GM19438 (cell line): ENCODE measurements around the gene DMXL2.
"Not testable (repeated sequence)": the region's sequence is repeated elsewhere in the genome, so short reads cannot be mapped to it uniquely, and the experiment has no call there.

Experiments
- ATAC-seq: cut with Tn5 transposase; IDR thresholded peaks from one replicate; pipeline ENCODE4 v1.9.1; 2021; ENCODE audit warnings: low read depth; ENCODE audit not compliant: unreplicated experiment

The DMXL2 gene

DNA sequence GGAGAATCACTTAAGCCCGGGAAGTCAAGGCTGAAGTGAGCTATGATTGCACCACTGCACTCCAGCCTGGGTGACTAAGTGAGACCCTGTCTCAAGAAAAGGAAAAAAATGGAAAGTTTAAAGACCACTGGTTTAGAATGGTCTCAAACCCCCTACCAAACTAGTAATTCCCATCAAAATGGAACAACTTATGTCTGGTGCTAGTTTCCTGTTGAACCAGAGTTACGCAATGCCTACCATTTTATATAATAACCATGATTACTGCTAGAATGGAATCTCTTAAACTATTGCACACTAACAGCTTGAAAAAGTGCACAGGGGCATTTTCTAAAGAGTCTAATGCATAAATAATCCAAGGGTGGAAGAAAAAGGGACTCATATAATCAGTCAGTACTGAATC is 43.6 kb downstream of the DMXL2 start:
- ATAC-seq = no peak

DNA sequence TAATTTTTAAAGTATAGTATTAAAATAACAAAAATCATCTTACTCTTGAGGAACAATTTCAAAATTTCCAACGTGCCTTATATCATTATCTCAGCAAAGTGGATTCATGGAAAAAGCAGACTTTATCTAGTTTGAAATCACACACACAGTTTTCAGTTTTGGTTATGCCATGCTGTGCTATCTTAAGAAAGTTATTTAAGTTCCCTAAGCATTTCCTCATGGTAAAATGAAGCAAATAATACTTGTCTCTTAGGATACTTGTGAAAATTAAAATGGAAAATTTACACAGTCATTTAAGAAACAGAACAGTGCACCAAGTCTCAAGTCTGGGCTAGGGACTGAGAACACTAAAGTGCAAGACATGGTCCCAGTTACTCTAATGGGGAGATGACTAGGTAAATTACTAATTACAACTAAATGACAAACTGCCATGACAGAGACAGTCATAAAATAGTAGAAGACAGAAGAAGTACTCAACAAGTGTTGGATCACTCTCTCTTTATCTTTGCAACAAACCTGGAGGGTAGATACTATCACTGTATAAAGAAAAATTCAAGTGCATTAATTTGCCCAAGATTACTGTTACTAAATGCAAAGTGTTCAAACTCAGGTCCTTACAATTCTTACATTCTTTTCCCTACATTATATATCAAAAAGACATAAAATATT is 44.8 kb downstream of the DMXL2 start:
- no peak for ATAC-seq

DNA sequence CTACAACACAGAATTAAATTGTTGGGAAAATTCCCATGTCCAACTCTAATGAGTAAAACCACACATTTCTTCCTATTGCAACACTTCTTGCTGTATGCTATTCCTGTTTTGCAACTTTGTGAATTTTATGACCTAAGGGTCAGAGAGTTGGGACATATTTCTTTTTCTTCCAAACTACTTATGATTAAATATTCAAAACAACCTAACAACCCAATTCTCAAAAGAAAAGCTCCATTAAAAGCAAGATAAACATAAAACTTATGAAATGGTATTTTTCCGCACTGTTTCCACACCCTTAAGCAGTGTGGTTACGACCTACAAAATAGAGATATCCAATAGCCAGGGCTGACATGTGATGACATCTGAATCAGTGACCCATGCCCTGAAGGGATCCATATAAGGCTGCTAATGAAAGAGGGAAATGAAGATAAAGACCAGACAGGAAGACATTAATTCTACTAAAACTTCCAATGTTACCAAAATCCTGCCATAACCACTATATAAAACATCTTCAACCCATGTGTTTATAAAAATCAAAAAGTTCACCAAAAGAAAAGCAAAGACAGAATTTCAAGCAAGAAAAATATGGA is 45.6 kb downstream of the DMXL2 start:
- no peak for ATAC-seq

DNA sequence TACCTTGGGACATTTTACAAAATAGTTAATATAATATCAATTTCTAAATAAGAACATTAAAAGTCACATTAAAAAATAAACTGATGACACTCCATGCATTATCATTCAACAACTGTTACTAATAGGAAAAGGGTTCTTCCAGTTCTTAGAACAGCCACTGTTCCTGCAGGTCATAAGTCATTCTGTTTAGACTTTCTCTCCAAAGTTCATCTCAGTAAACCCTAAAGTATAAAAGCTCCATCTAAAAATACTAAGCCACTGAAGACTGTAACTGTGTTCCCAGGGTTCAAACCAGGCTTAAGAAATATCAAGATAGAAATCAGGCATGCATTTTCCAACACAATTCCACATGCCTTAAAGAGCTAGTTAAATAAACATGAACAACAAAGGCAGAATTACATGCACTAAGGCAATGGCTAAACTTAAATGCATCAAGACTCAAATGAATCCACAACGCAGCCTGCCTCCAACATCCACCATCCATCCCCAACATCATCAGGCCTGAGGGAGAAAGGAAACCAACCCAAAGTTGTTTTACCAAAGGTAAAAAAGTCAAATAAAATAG is 46.2 kb downstream of the DMXL2 start:
- no peak for ATAC-seq

DNA sequence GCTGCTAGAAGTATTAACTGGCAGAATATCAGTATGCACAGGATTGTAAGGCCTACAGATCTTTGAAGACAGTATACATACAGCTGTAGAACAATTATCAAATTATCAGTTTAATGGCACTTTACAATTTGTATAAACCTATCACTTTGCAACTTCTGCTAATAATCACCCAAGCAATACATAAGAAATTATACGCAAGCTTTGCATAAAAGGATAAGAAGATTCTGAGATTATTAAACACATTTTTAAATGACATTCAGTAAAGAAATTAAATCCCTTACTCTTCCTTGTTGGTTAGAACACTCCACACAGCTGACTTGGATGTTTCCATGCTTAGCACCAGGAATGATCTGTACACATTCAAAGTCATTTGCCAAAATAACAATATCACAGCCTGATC is 46.8 kb downstream of the DMXL2 start:
- no peak for ATAC-seq

DNA sequence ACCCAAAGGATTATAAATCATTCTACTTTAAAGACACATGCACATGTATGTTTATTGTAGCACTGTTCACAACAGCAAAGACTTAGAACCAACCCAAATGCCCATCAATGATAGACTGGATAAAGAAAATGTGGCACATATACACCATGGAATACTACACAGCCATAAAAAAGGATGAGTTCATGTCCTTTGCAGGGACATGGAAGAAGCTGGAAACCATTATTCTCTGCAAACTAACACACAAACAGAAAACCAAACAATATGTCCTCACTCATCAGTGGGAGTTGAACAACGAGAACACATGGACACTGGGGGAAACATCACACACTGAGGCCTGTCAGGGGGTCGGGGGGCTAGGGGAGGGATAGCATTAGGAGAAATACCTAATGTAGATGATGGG is 49.2 kb downstream of the DMXL2 start:
- not testable (repeated sequence) for ATAC-seq

DNA sequence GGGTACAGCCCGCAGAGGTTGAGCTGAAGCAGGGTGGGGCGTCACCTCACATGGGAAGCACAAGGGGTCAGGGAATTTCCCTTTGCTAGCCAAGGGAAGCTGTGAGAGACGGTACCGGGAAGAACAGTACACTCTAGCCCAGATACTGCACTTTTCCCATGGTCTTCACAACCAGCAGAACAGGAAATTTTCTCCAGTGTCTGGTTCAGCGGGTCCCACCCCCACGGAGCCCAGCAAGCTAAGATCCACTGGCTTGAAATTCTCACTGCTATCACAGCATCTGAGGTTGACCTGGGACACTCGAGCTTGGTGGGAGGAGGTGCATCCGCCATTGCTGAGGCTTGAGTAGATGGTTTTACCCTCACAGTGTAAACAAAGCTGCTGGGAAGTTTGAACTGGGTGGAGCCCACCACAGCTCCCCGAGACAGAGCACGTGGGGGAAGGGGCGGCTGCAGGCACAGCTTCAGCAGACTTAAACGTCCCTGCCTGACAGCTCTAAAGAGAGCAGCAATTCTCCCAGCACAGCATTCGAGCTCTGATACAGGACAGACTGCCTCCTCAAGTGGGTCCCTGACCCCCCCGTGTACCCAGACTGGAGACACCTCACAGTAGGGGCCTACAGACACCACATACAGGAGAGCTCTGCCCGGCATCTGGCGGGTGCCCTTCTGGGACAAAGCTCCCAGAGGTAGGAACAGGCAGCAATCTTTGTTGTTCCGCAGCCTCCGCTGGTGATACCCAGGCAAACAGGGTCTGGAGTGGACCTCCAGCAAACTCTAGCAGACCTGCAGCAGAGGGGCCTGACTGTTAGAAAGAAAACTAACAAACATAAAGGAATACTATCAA is 53.4 kb downstream of the DMXL2 start:
- ATAC-seq = not testable (repeated sequence)

DNA sequence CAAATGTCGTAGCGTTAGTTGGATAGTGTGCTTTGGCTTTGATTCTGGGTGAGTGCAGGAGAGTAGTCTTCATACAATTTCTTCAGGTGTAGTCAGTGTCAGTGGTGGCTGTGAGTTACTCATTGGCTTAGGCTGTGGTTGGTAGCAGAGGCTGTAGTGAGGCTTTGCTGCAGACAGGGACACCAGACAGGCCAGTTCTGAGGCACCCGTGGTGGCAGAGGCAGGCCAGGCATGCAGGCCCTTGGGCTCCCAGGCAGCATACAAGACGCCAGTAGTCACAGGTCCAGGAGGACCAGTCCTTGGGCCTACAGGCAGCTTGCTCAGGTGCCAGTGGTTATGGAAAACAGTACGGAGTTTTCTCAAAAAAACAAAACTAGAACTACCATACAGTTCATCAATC is 61.3 kb downstream of the DMXL2 start:
- ATAC-seq = no peak

DNA sequence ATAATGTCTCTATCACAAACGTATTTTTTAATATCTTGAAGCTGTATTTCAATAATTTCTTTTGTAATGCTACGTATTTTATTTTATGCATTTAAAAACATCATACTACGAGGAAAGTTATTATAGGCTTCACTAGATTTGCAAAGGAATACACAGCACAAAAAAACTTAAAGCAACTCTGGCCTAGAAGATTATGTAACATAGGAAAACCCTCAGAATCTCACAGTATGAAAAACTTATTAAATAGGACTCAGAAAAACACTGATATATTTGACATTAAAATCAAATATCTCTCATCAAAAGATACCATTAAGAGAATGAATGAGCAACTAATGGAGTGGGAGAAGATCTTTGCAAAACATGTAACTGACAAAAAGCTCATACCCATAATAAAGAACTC is 63.7 kb downstream of the DMXL2 start:
- no peak for ATAC-seq

DNA sequence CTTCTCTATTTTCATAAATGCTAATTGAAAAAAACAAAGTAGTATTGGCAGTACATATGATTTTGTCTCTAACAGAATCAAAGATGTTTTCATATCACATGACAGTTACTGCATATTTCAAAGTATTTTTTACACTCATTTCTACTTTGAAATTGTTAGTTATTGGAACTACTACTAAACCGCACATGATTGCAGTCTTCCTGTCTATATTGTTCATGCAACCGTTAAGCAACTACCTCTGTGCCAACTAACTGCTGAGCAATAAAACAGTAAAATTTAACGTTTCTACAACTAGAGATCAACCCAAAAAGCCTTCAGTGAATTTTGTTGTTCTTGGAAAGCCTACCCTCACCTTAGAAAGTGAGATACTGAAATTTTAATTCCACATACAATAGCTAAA is 64.2 kb downstream of the DMXL2 start:
- no peak for ATAC-seq

DNA sequence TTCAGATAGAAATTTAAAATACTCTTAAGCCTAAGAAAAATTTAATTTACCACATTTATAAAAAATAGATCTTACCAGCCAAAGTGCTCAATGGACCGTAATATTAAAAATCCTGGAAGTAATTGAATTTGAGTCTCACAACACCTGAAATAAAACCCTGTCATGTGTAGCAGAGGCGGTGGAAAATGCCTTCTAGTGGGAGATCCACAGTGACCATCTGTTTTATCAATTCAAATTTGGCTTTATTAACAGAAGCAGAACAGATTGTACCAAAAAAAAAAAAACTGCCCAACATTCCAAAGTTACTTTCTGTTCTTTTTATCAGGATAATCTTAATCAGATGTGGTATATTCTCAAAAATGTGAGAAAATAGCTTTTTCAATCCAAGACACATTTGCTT is 71.7 kb downstream of the DMXL2 start:
- no peak for ATAC-seq

DNA sequence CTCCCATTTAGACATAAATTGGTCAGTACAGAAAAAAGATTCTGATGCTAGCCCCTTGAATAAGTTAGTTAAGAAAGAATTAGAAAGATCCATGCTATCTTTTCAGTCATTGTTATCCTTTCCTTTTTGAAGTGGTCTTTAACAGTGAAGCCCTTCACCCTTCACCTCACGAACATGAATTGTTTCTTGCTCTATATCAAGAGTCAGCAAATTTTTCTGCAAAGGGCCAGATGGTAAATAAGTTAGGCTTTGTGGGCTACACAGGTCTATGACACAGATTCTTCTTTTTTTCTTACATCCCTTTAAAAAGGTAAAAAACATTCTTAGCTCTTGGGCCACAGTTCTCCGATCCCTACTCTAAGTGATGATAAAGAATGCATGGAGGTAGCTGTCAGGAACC is 74.9 kb downstream of the DMXL2 start:
- ATAC-seq = no peak

DNA sequence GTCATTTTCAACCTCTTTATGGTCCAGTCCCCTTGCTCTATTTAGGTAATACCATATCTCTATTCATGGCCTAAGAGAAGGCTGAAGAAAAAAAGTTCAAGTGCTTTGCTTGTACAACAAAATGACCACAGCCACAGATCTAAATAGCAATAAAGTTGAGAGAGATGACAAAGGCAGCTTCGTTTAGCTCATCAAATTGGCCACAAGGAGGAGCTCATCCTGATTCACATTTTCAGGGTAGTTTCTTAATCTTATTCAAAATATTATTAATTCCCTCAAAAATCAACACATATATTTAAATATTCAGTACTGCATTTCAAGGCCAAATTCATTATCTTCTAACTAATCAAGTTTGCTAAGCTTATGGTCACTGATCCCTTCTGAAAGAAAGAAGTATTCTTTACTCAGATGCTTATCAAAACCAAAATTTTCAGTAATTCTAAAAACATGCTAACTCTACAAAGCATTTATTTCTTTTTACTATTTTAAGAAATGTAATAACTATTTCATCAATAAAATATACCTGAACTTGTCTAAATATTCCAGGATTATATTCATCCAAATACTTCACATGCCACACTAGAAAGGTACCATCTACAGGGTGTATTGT is 85.5 kb downstream of the DMXL2 start:
- no peak for ATAC-seq

DNA sequence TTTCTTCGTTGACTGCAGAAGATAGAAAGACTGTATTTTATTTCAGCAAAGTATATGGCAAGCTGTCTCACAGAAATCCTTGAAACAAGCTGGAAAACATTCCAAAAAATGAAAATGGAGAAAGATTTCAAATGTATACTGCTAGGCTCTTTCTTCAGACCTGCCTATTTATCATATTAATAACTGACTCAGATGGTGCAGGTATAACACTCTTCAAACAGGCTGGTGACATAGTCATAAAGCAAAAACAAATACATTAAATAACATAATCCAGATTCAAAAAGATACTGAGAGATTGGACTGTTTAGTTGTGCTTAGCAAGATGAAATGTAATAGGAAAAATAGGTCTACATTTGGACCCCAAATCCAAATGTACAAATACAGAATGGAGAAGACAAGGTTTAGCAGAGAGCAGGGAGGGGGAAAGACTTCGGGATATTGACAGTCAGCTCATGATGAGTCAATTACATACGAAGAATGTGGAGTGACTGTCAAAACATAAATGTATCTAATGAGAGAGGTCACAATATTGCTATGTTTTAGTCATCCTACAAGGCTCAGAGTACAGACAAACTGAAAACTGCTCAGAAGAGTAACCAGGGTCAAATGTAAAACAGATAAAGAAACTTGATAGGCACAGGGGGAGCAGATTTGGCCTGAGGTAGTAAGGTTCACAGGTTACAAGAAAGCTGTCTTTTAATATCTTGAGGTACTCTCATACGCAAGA is 88.7 kb downstream of the DMXL2 start:
- no peak for ATAC-seq

DNA sequence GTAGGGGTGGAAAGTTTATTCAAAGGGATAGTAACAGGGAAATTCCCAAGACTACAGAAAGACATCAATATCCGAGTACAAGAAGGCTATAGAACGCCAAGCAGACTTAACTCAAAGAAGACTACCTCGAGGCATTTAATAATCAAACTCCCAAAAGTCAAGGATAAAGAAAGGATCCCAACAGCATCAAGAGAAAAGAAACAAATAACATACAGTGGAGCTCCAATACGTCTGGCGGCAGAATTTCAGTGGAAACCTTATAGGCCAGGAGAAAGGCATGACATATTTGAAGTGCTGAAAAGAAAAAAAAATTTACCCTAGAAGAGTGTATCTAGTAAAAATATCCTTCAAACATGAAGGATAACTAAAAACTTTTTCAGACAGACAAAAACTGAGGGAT is 95.6 kb downstream of the DMXL2 start:
- ATAC-seq = no peak

DNA sequence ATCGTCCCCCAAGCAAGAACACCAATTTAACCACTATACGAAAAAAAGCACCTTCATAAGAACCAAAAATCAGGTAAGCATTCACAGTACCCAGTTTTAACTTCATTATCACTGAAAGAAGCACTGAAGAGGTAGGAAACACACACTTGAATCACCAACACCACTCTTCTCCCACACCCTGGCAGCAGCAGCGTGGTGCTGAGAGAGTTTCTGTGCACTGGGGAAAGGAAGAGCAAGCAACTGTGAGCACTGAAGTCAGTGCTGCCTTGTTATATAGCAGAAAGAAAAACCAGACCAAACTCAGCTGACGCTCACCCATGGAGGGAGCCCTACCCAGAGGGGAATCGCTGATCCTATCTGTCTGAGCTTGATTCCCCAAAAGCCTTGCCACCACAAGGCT is 98.2 kb downstream of the DMXL2 start:
- ATAC-seq = no peak

DNA sequence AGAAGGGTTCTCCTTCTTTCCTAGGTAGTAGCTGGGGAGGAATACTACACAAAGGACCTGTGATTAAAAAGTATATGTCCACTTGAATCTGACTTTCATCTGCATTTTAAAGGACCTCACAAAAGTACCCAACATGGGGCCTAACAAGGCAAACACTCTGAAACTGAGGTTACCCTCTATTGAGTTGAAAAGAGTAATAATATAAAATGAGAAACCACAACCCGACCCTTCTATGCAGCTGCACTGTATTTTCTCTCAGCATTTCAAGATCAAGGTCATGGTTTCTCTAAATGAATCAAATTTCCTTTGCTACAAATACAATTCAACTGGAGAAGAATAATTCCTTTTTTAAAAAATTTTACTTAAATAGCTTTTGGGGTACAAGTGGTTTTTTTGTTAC is 106.3 kb downstream of the DMXL2 start:
- ATAC-seq = no peak

DNA sequence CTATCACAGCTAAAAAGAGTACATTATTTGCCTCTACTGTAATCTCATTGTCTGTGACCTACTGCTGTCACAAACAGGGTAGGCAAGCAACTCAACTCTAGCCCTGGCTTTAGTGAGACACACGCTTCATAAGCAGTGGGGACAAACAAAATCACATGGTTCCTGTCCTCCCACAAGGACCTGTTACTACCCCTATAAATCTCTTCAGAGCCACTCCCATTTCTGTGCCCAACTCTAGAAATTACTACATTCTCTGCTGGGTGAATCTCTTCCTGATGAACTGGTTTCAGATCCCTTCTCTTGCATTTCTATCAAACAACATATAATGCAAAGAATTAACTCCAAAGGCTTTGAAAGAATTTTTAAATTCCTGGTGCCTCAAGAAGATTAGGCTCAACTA is 117.3 kb downstream of the DMXL2 start:
- no peak for ATAC-seq

DNA sequence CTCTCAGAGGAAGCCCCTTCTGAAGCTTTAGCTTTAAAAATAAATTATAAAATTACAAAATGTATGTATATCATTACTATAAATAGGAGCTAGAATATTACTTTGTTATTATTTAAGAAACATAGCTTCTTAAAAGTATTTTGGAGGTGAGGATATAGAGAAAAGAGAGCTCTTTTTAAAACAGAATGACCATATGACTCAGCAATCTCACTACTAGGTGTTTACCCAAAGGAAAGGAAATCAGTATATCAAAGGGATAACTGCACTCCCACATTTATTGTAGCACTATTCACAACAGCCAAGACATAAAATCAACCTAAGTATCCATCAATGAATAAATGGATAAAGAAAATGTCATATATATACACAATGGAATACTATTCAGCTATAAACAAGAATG is 119.6 kb downstream of the DMXL2 start:
- ATAC-seq = no peak

DNA sequence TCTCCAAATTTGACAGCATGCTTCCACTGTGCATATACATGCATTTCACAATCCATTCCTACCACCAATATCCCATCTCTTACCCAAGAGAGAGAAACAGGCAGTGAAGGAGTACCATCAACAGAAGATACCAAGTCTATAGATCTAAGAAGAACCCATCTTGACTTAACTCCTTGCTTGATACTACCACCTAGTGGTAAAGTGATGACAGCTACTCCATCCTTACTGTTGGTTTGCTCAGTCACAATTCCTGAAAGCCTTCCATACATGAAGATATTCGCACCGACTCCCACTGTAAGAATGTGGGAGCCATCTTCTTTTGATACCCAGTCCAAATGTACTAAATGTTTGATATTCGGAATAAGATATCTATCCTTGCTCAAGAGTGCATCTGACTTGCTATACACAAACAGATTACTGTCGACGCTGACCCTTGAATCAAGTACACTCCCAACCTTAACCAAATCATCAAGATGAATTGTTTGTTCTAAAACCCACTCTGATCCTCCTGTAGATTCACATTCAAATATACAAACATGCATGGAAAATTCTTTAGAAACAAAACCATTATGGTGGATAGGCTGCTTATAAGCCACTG is 123.1 kb downstream of the DMXL2 start:
- no peak for ATAC-seq
